ENCODE data around the gene ARMCX6.
"Not testable (repeated sequence)": the region's sequence is repeated elsewhere in the genome, so short reads cannot be mapped to it uniquely, and the experiment has no call there.

The ARMCX6 gene

GRCh38 chrX:101617211-101618191 lies at the start of gene ARMCX6:
Gene ARMCX6, minus strand, starts transcription at chrX:101618000. Its CDS starts 1,380 bp downstream, at chrX:101616620.
- DNase-seq = peak; percentile 78 to 82 (median 81)

DNA sequence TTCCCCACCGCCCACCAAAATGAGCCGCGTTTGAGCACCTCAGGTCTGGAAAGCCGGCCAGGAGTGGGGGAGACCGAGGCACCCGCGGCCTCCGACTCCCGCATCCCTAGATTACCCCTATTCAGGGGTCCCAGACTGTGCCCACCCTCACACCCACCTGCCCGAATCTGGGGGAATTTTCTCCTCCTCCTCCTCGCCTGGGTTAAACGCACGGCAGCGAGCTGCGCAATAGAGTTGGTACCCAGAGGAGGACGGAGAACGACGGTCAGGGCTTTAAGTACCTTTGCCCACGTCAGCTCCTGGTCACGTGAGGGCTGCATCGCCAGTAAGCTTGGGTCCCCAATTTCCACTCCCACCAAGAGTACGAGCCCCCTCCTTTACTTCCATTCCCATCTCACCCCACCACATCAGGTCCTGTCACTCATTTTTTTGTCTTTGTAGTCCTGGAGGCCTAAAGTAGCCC lies 41.8 kb upstream of the ARMCX6 start, which contains the start of gene ARMCX2:
TSS of gene ARMCX2 (minus strand) at position 250 of the 463 bp plus-strand sequence. CDS start 2,262 bp downstream, outside the sequence.
- no peak for DNase-seq

- peak; percentile 22 to 67 (median 48) for DNase-seq
These were observed 41.1 kb upstream of the ARMCX6 start for GRCh38 chrX:101658661-101659491.

DNA sequence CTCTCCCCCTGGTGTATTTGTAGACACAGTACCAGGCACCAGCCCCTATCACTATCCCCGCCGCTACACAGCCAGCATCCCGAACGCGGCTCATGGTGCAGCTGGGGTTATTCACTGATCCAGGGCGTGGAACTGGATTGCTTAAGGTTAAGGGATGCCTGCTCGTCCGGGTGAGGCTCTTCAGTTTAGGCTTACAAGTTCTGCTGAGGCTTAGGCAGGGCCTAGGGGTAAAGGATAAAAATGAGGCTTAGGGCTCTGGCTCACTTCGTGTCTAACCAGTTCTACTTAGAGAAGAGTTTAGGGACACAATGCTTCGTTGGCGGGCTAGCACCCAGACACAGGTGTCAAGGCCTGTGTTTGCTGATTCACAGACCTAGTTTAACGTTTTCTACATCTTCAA lies 39.7 kb upstream of the ARMCX6 start:
- DNase-seq = no peak

DNA sequence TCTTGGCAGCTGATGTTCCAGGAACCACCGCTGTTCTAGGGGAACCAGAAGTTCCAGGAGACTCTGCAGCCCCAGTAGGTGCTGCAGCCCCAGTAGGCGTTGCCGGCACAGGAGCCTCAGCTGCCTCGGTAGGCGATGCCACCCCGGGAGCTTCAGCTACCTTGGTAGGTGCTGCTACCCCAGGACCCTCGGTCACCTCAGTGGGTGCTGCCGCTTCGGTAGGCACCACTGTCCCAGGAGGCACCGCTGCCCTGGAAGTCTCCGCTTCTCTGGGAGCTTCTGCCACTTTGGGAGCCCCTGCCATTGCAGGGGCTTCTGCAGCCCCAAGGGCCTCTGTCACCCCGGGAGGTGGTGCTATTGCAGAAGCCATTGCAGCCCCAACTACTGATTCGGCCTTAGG lies 39.0 kb upstream of the ARMCX6 start:
- DNase-seq = no peak

GRCh38 chrX:101655534-101655933 lies 37.7 kb upstream of the ARMCX6 start:
- peak; percentile 7 to 57 (median 17) for DNase-seq

DNA sequence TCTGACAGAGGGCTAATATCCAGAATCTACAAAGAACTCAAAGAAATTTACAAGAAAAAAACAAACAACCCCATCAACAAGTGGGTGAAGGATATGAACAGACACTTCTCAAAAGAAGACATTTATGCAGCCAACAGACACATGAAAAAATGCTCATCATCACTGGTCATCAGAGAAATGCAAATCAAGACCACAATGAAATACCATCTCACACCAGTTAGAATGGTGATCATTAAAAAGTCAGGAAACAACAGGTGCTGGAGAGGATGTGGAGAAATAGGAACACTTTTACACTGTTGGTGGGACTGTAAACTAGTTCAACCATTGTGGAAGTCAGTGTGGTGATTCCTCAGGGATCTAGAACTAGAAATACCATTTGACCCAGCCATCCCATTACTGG lies 29.9 kb upstream of the ARMCX6 start:
- DNase-seq = not testable (repeated sequence)

- peak in 2 of 3 donors; percentile 45 to 48 for DNase-seq
These were observed 24.3 kb upstream of the ARMCX6 start for GRCh38 chrX:101642093-101642492.

DNA sequence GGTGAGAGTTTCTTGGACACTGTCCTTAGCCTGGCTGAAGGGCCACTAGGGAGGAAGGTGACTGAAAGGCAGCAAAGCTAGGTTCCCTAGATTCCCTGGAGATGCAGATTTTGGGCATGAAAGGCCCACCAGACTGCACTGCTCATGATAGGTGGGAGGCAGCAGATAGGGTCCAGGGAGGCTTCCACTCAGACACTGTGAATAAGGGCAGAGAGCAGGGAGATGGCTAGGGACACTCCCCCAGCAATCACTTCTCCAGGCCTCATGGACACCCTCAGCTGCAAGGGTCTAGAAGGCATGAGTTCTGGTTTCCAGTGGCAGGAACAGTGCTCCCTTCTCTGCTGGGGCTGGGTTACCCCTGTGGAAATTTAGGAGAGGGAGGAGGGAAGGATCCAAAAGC lies 21.8 kb upstream of the ARMCX6 start:
- DNase-seq = no peak

- no peak for DNase-seq
These were observed 1.6 kb upstream of the ARMCX6 start for GRCh38 chrX:101619364-101619763.

DNA sequence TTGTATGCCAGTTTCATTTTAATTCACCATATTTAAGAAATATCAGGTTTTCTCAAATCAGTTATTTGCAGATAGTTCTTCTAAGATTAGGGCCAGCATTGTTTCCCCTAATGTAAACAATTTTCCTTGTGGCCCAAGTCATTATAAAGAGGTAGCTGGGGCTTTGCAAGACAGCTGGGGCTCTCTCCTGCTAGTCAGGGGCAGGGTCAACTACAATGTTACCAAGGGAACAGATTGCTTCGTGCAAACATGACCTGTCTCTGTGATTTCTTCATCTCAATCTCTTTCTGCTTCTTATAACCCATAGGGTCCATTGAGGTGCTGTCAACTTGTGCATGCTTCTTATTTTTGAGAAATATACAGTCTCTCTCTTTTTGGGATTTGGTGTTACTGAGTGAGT lies 12.1 kb downstream of the ARMCX6 start:
- DNase-seq = no peak

DNA sequence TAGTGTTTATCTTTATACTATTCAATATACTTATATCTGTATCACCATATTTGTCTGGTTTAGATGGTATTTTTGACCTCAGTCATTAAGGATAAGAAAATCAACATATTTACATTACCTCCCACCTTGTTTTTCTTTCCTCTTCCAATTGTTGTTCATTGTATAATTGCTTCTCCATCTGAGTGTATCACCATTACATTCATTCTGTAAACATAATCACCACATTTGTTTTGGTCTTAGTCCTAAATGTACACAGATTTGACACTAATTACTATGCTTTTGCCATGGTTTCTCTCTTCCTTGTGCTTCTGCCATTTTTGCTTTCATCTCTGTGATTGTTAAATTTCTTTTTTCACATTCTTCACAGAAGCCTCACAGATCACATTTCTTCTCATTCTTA lies 12.7 kb downstream of the ARMCX6 start:
- no peak for DNase-seq

- DNase-seq = no peak
These were observed 15.7 kb downstream of the ARMCX6 start for GRCh38 chrX:101602077-101602476.

- DNase-seq = not testable (repeated sequence)
These were observed 18.2 kb downstream of the ARMCX6 start for GRCh38 chrX:101599592-101599991.

- peak; percentile 59 to 70 (median 68) for DNase-seq
These were observed 21.9 kb downstream of the ARMCX6 start for GRCh38 chrX:101595739-101596419.

Measured in suppressor macrophage treated with lipopolysaccharide for 1 hour (primary cell).